ENCODE data around the gene FAT3.

FAT3 gene

GRCh38 chr11:92227959-92228935, 3.6 kb downstream of the FAT3 start:
- DNase-seq = no peak

DNA sequence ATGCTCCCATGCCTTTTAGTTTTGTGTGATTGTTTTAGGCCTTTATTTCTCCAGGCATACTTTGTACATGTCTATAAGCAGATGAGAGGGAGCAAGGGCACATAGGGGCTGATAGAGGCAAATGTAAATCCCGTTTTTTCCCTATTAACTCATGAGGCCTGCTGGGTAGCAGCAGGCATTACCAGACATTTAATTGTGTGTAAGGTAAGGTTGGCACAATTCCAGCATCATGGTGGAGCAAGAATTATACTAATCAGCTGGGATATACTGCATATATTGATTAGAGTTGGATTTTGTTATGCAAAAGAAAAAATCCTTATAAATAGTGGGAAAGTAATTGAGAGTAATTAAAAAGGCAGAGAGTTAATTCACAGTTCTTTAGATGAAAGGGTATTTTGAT, 12.2 kb downstream of the FAT3 start:
- DNase-seq = no peak

DNA sequence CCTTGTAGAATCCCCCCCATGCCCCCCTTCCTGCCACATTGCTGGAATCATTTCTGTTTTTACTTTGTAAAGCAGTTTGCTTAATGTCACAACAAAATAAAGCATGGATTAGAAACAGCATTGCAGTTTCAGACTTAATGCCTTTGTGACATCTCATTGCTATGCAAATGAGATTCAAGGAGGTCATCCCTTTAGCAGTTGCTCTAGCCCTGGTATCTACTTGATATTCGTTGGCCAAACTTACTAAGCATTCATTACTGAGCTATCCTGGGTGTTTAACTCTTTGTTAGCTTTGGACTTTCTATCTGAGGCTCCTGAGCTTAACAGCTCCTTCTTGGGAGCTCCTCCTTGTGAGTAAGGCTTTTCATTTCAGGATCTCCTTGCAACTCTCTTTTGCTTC, 16.3 kb downstream of the FAT3 start:
- no peak for DNase-seq

DNA sequence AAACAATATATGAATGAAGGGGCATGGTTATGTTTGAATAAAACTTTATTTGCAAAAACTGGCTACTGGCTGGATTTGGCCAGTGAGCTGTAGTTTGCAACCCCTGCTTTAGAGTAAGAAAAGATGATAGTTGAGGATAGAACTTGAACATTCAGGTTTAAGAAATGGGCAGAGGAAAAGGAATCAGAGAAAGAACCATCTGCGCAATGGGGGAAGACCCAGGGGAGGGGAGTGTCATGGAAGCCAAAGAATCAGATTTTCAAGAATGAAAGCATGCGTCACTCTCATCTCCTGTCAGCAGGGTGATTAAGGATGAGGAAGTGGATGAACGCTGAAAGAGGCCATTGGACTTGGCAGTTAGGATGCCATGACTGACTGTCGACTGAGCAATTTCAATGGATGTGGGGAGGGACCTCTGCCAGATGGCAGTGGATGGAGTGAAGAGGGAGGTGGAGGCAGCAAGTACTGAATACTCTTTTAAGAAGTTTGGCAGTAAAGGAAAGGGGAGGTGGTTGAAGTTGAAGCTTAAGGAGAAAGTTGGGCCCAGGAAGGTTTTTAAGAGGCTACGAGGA, 21.2 kb downstream of the FAT3 start:
- no peak for DNase-seq

GRCh38 chr11:92246630-92247029, 22.0 kb downstream of the FAT3 start:
- DNase-seq = no peak

DNA sequence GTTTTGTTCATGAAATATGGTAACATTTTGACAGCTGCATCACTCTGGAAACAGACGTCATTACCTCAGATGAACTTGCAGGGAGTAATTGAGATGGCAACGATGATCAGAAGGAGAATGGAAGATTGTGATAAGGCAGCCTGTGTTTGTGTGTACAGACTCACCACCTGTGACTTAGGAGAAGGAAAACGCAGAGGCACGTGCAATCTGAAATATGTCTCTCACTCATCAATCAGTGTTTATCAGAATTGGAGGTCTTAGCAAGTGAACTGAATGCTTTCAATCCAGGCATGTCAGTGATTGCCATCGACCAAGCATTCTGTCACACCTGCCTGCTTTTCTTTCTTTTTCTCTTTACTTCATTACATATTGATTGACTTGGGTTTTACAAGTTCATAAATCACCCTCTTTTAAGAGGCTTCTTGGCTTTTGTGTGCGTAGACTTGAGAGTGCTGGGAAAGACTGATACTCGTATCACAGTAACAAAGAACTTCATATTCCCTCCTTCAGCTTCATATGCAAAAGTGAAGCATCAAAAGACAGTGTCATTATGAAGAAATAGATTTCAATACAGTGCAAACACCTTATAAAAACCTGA, 24.6 kb downstream of the FAT3 start:
- DNase-seq = no peak

- DNase-seq = no peak
These were observed 27.4 kb downstream of the FAT3 start for GRCh38 chr11:92251980-92252379.

GRCh38 chr11:92253421-92253820, 28.8 kb downstream of the FAT3 start:
- no peak for DNase-seq

DNA sequence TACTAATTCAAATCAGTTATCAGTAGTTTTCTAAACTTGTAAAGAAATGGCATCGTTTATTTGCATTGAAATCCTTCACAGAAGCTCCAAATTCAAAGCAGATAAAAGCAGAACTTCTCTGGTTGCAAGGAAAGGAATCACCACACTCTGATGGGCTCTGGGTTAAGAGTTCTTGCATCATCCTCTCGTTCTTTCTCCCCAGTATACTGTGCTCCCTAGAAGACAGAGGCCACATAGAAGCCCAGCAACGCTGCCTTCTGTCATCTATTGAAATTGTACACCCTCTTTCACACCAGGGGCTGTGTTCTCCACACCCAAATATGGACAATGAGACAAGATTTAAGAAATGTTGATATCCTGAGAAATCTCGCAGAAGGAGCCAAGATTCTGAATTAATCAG, 29.3 kb downstream of the FAT3 start:
- no peak for DNase-seq

GRCh38 chr11:92257536-92257935, 32.9 kb downstream of the FAT3 start:
- DNase-seq = no peak

DNA sequence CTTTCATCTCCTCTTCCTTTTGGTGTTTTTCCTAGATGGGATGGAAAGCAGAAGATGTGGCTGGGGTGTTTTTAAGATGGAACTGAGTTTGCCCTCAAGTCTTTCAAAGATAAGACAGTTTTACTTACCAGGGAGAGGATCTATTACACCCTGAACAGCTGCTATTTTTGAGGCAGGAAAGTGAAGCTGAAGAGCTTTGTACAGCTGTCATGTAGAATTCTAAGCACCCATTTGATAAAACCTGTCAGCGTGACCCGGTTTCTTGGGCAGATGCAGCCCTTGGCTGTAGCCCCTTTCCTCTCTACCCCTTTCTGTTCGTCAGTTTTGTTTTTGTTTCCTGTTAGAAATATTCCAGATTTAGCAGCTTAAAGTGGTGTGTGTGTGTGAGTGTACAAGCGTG, 35.2 kb downstream of the FAT3 start:
- no peak for DNase-seq

GRCh38 chr11:92264350-92264749, 39.7 kb downstream of the FAT3 start:
- DNase-seq = no peak

GRCh38 chr11:92266806-92267205, 42.2 kb downstream of the FAT3 start:
- DNase-seq = no peak

- no peak for DNase-seq
These were observed 42.7 kb downstream of the FAT3 start for GRCh38 chr11:92267278-92267677.

GRCh38 chr11:92267968-92268367, 43.4 kb downstream of the FAT3 start:
- DNase-seq = no peak

- DNase-seq = no peak
These were observed 43.9 kb downstream of the FAT3 start for GRCh38 chr11:92268546-92268945.

DNA sequence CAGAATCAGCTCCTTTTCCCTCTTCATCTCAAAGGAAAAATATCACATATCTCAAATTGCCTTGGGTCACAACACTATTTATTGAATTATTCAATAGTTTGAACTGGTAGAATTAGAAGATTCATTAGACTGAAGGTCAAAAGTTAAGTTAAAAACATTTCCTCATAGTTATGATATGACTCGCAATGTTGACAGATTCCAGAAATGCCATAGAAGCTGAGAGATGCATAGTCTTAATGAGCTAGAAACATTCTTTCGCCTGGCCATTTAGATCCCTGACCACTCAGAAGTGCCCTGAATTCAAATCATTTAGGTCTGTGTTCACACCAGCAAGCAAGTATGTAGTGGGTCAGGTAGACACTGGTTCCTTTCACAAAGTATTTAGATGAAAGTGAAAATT, 44.4 kb downstream of the FAT3 start:
- DNase-seq = no peak

DNA sequence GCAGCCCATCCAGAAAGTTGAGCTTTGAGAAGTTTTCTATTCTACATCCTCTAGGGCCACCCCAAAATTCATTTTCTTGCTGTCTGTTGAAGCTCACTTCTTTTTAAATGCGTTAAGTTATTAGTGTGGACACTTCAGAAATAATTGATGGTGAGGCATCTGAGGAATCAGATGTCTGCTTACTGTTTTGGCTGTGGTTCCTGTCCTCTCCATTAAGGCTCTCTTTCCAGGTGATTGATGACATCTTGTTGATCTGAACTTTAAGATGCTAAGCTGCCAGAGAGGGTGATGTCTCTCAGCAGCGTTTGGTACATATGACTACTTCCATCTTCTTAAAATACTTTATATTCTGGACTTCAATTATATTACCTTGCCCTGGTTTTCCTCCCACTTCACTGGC, 45.2 kb downstream of the FAT3 start:
- DNase-seq = no peak

DNA sequence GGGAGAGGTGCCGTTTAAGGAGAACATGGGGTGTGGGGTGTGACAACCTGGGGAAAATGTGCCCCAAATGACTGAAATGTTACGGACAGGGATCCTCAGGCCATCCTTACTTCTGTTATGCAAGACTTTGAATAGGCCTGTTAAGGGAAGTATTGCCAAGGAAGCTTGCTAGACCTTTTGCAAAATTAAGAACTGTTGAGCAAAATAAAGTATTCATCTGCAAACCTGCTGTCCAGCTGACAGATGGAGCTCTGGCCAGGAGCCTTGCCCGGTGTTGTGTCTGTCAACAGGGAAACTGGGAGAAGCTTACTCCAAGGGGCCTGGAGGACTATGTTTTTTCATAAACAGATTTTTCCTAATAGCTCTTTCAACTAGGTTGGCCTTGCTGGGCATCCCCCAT, 48.0 kb downstream of the FAT3 start:
- no peak for DNase-seq

Measured in KG1 (cell line).